DND-41 (cell line): ENCODE data around the gene CNBD2.

Source experiments
- EZH2 ChIP-seq: IDR thresholded peaks from 3 replicates; pipeline ENCODE4 v1.6.1; 2012; ENCODE audit warnings: borderline replicate concordance, low read depth, mild to moderate bottlenecking, moderate library complexity, low read length, inconsistent platforms; ENCODE audit not compliant: severe bottlenecking
- TF ChIP-seq, protein P1 (sequence below): IDR thresholded peaks from 2 replicates; pipeline ENCODE4 v1.5.1; 2012; ENCODE audit warnings: borderline replicate concordance, low read length, moderate library complexity, mild to moderate bottlenecking; ENCODE audit not compliant: poor library complexity, severe bottlenecking; ENCODE audit errors: extremely low read depth

DNA sequence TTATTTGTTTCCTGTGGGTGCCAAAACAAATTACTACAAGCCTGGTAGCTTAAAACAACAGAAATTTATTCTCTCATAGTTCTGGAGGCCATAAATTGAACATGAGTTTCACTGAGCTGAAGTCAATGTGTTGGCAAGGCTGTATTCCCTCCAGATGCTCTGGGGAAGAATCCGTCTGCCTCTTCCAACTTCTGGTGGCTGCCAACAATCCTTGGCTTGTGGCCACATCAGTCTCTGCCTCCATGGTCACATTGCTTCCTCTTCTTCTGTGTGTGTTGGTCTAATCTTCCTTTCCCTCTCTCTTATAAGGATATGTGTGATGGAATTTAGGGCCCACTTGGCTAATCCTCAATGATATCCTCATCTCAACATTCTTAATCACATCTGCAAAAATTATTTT lies 93.4 kb downstream of the CNBD2 start:
- TF ChIP-seq, protein P1, sequence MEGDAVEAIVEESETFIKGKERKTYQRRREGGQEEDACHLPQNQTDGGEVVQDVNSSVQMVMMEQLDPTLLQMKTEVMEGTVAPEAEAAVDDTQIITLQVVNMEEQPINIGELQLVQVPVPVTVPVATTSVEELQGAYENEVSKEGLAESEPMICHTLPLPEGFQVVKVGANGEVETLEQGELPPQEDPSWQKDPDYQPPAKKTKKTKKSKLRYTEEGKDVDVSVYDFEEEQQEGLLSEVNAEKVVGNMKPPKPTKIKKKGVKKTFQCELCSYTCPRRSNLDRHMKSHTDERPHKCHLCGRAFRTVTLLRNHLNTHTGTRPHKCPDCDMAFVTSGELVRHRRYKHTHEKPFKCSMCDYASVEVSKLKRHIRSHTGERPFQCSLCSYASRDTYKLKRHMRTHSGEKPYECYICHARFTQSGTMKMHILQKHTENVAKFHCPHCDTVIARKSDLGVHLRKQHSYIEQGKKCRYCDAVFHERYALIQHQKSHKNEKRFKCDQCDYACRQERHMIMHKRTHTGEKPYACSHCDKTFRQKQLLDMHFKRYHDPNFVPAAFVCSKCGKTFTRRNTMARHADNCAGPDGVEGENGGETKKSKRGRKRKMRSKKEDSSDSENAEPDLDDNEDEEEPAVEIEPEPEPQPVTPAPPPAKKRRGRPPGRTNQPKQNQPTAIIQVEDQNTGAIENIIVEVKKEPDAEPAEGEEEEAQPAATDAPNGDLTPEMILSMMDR, result no peak
- no peak for TF ChIP-seq EZH2
